Measurements from ENCODE around the gene MLLT6.

Gene MLLT6

GRCh38 chr17:38671939-38672720 lies 32.9 kb upstream of the MLLT6 start:
- no peak for DNase-seq (ENCODE audit: low read depth)
- H3K4me3 ChIP-seq (ENCODE audit: low read depth, low read length), result no peak overlapping the region
- TF ChIP-seq CTCF (IDR thresholded peaks at IDR 0.05; ENCODE audit: low read depth, low read length, missing control alignments), result no peak

GRCh38 chr17:38672788-38673706 lies 32.0 kb upstream of the MLLT6 start:
- DNase-seq (ENCODE audit: low read depth), result no peak
- peak overlapping the region; percentile 77 for H3K4me3 ChIP-seq (ENCODE audit: low read depth, low read length)
- no peak for TF ChIP-seq CTCF (IDR thresholded peaks at IDR 0.05; ENCODE audit: low read depth, low read length, missing control alignments)

- no peak for DNase-seq (ENCODE audit: low read depth)
- H3K4me3 ChIP-seq (ENCODE audit: low read depth, low read length), result peak overlapping the region; percentile 77
- no peak for TF ChIP-seq CTCF (IDR thresholded peaks at IDR 0.05; ENCODE audit: low read depth, low read length, missing control alignments)
Observed at GRCh38 chr17:38673707-38674013, 31.4 kb upstream of the MLLT6 start.

GRCh38 chr17:38674014-38674748 lies 30.9 kb upstream of the MLLT6 start:
- no peak for TF ChIP-seq CTCF (IDR thresholded peaks at IDR 0.05; ENCODE audit: low read depth, low read length, missing control alignments)
- H3K4me3 ChIP-seq (ENCODE audit: low read depth, low read length), result peak overlapping the region; percentile 77
- DNase-seq (ENCODE audit: low read depth), result no peak

- H3K4me3 ChIP-seq (ENCODE audit: low read depth, low read length), result peak within 1 kb of the TSS; percentile 77
- no peak for TF ChIP-seq CTCF (IDR thresholded peaks at IDR 0.05; ENCODE audit: low read depth, low read length, missing control alignments)
- no peak for DNase-seq (ENCODE audit: low read depth)
Observed at GRCh38 chr17:38674749-38675615, 30.1 kb upstream of the MLLT6 start, which contains the start of gene EPOP. Gene EPOP, minus strand, starts transcription at chr17:38674957. Its CDS starts 462 bp downstream, at chr17:38674495.
